Embryonic facial prominence (tissue), 1 donor: ENCODE measurements around the gene DGKI.

Experiments used
- DNase-seq: peaks from one replicate; pipeline ENCODE4 v3.0.0-alpha.2; 2016; ENCODE audit errors: extremely low spot score

DGKI gene

DNA sequence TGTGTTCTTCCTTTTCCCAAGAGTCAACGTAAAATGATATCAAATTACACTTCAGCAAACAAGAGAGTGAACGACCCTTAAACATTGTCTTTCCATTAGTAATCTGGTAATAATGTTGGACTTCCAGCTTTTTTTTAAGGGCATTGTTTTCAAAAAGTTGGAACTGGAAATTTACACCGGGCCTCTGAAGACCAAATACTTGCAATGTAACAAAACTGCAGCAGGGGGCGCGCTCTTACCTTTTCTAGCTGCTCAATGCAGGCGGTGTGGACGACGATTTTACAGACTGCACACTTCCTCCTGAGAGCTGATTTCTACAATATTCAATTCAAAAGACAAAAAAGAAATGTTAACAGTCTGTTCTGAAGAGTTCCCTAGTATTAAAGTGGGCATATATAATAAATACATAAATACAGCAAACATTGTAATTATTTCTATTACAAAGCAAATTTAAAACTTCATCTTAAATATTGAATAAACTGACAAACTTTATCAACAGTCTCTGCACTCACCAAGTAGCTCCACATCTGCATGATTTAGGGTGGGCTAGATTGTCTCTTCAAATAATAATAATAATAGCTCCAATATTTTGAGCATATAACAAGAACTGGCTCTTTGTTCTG lies 190.4 kb downstream of the DGKI start:
- peak; percentile 51 for DNase-seq

GRCh38 chr7:137655804-137656203 lies 191.0 kb downstream of the DGKI start:
- DNase-seq: no peak

- no peak for DNase-seq
These were observed 194.1 kb downstream of the DGKI start for GRCh38 chr7:137652721-137653120.

DNA sequence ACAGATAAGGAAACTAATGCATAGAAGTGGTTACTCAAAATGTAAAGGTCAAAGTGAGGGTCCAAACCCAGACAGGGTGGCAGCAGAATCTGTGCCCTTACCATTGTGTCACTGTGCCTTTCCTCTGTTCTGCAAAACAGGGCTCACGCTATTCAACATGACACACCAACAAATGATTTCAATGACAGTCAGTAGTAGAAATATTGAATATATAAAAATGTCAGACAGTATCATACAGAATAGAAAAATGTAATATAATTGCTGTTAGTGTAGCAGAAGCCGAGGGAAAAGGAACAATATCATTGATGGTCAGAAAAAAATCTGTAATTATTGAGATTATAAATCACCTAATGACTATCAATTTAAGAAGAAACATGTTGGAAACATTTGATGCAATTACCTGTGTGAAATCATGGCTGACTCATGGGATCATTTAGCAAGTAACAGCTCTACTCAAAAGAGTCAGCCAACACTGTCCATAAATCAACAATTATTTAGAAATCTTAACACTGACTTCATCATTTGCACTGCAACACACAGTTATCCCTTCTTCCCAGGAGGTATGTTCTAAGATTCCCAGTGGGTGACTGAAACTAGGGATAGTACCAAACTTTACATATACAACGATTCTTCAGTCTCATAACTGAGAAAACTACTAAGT lies 198.7 kb downstream of the DGKI start:
- no peak for DNase-seq

GRCh38 chr7:137642472-137642871 lies 204.3 kb downstream of the DGKI start:
- no peak for DNase-seq

DNA sequence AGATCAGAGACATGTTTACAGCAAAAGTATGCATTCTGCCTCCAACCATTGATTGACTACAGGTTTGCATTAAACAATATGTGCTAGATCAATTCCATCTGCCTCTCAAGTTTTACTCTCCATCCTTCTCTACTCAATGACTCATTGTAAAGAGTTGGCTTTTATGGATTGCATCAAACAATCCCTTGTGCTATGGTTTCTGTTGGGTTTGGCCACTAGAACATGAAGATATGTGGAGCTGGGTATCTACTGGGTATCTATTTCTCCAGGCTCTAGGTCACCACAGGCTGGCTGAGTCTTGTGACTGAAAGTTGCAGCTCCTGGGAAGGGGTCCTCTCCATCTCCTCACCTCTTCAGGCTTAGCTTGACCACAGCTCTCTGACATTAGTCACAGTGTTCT lies 204.7 kb downstream of the DGKI start:
- DNase-seq: no peak

DNA sequence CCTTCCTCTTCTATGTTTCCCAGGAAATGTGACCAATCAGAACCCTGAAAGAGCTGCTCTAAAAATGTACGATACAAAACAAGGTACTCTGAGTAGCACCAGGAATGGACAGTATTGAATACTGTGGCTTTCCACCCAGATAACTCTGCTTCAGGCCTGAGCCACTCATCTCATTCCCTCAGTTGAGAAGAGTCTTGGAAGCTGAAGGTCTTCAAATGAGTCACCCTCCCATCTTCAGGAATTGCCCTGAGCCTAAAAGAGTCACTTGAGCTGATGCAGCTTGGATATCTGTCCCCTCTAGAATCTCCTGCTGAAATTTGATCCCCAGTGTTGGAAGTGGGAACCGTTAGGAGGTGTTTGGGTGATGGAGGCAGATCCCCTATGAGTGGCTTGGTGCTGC lies 210.4 kb downstream of the DGKI start:
- DNase-seq: no peak

- no peak for DNase-seq
These were observed 210.9 kb downstream of the DGKI start for GRCh38 chr7:137635874-137636273.

GRCh38 chr7:137635132-137635531 lies 211.6 kb downstream of the DGKI start:
- no peak for DNase-seq

DNA sequence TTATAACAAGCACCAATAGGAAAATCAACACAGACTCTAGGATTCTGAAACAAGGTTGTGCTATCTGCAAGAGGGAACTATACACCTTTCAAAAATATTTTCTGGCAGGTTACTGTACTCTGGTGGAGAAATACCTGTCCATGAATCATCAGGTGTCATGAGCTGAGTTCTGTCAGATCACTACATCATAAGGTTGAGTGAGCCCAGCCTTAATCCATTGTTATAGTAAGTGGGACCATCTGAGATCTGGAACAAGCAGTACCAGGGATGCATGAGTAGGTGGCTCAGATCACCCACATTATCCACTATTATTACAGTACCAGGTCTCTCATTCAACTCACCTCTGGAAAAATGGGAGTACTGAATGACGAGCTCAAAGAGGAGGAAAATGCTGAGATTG lies 212.4 kb downstream of the DGKI start:
- no peak for DNase-seq

GRCh38 chr7:137633133-137633532 lies 213.6 kb downstream of the DGKI start:
- no peak for DNase-seq

- DNase-seq: no peak
These were observed 218.6 kb downstream of the DGKI start for GRCh38 chr7:137628216-137628615.

GRCh38 chr7:137626469-137627067 lies 220.2 kb downstream of the DGKI start:
- no peak for DNase-seq

GRCh38 chr7:137625197-137625596 lies 221.6 kb downstream of the DGKI start:
- no peak for DNase-seq

GRCh38 chr7:137619181-137619580 lies 227.6 kb downstream of the DGKI start:
- no peak for DNase-seq

DNA sequence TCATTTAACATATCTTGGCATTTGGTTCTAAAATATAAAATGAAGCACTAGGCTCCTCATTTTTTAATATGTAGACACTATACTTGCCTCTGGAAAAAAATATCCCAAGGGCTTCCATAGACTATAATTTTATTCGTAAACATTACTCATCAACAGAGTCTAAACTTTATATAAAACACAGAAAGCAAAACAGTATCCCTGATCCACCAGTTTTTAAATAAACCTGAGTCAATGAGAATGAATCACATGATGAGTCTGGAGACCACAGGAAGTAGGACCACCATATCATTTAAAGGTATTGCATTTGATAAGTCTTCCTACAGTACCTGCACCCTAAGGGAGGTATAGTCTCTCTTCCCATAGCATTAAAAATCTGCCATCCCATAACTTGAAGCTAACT lies 228.0 kb downstream of the DGKI start:
- no peak for DNase-seq

GRCh38 chr7:137613006-137613525 lies 233.7 kb downstream of the DGKI start:
- DNase-seq: no peak

GRCh38 chr7:137611606-137612005 lies 235.2 kb downstream of the DGKI start:
- DNase-seq: no peak

DNA sequence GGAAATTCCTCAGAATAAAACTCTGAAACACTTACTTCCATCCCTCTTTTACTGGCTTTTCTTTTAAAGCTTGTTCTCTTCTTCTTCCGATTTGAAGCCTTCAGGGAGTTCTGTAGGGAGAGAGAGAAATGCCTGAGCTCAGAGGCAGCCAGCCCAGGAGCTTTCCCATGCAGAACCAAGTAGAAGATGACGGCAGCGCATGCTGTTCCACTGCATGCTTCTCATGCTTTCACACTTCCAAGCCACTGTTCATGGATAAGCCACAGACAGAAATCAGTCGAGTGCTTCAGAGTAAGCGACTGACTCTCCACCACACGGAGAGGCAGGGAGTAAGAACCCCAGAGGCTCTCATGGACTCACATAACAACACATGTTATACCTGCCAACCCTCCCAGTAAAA lies 237.3 kb downstream of the DGKI start:
- DNase-seq: no peak

DNA sequence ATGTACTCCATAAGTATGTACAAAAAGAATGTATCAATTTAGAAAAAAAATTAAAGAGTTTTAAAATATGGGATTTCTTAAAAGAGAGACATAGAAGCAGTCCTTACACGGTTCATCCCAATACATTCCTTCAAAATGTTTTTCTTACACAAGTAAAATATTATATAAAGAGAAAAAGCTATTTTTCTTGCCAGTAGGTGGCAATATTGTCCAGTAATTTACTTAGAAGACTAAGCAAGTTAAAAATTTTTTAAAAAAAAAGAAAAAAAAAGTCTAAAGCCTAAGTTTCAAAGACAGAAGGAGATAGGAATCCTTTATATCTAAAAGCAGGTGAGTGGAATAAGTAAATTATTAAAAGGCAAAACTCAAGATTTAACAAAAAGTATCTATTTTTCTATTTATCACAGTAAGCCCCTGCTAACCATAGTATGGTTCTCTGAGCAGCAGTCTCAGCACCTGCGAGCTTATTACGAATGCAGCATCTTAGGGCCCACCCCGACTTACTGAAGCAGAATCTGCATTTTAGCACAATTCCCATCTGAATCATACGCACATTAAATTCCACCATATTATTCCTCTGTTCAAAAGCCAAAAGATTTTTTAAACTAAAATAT lies 240.6 kb downstream of the DGKI start:
- peak; percentile 45 for DNase-seq

GRCh38 chr7:137603043-137603442 lies 243.7 kb downstream of the DGKI start:
- no peak for DNase-seq

DNA sequence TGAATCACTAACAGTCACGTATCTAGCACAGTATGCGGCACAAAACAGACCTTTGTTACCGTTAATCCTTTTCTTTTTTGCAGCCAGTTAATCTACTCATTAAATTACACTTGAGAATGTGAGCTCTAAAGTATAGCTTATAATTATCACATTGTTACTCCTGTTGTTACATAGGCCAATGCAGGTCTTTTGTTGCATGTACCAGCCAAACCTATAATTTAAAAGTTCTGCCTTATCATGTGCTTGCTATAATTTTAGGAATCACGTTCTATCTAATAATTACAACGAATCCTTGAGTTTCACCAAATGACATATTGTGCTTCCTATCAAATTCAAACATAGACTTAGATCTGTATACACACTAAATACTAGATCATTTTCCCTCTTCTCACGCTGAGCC lies 245.1 kb downstream of the DGKI start:
- no peak for DNase-seq

GRCh38 chr7:137597856-137598255 lies 248.9 kb downstream of the DGKI start:
- DNase-seq: no peak
